Neural cell (in vitro differentiated cells): ENCODE results near the gene IQCK. TPM values are rescaled to one million over a fixed set of nuclear protein-coding genes. Genes with fewer than 3 reads are reported as not detected.

Source experiments
- H2AFZ ChIP-seq: fragments of 200-600, 300-800 bp; sonication (generic), shearing (Covaris generic); 2 replicates; pipeline ENCODE4 v1.6.0; 2014; ENCODE audit warnings: low read depth, mild to moderate bottlenecking, antibody characterized with exemption, low read length, moderate library complexity
- H3F3A ChIP-seq: fragments of 200-600 bp; shearing (Covaris generic); 2 replicates; pipeline ENCODE4 v1.6.1; 2016; ENCODE audit warnings: mild to moderate bottlenecking, moderate library complexity, mixed read lengths, antibody characterized with exemption, low read length; ENCODE audit not compliant: insufficient read depth, poor library complexity, severe bottlenecking
- H3K27ac ChIP-seq: fragments of 200-600, 300-800 bp; sonication (generic), shearing (Covaris generic); 2 replicates; pipeline ENCODE4 v1.5.1; 2014; ENCODE audit warnings: mild to moderate bottlenecking, low read length, moderate library complexity
- H3K27me3 ChIP-seq: fragments of 300-800, 200-600 bp; sonication (generic), shearing (Covaris generic); 2 replicates; pipeline ENCODE4 v1.6.0; 2014; ENCODE audit warnings: mild to moderate bottlenecking, low read depth, low read length, moderate library complexity; ENCODE audit not compliant: insufficient read depth
- H3K36me3 ChIP-seq: fragments of 300-800, 200-600 bp; sonication (generic), shearing (Covaris generic); 2 replicates; pipeline ENCODE4 v1.5.1; 2014; ENCODE audit warnings: mild to moderate bottlenecking, antibody characterized with exemption, low read length, moderate library complexity; ENCODE audit not compliant: insufficient read depth
- H3K4me2 ChIP-seq: fragments of 300-800, 200-600 bp; sonication (generic), shearing (Covaris generic); 2 replicates; pipeline ENCODE4 v1.6.0; 2014; ENCODE audit warnings: mild to moderate bottlenecking, low read length
- H3K4me3 ChIP-seq: fragments of 300-800, 200-600 bp; sonication (generic), shearing (Covaris generic); 2 replicates; pipeline ENCODE4 v1.5.1; 2014; ENCODE audit warnings: mild to moderate bottlenecking, low read length, moderate library complexity
- H3K79me2 ChIP-seq: fragments of 200-600 bp; shearing (Covaris generic); replicated peaks from 2 replicates; pipeline ENCODE4 v1.6.0; 2014; ENCODE audit warnings: mild to moderate bottlenecking, low read length, moderate library complexity; ENCODE audit not compliant: insufficient read depth
- H3K9ac ChIP-seq: fragments of 300-800, 200-600 bp; sonication (generic), shearing (Covaris generic); 2 replicates; pipeline ENCODE4 v1.6.1; 2016; ENCODE audit warnings: mild to moderate bottlenecking, low read length, mixed read lengths
- H3K9me2 ChIP-seq: fragments of 200-600 bp; shearing (Covaris generic); 2 replicates; pipeline ENCODE4 v1.6.1; 2016; ENCODE audit warnings: mild to moderate bottlenecking, low read length, mixed read lengths; ENCODE audit not compliant: insufficient read depth
- H3K9me3 ChIP-seq: fragments of 200-600, 300-800 bp; sonication (generic), shearing (Covaris generic); 2 replicates; pipeline ENCODE4 v1.6.1; 2016; ENCODE audit warnings: mild to moderate bottlenecking, mixed run types, low read length, moderate library complexity, mixed read lengths
- H4K20me1 ChIP-seq: fragments of 200-600 bp; shearing (Covaris generic); 2 replicates; pipeline ENCODE4 v1.6.1; 2016; ENCODE audit warnings: mild to moderate bottlenecking, mixed run types; ENCODE audit not compliant: insufficient read depth
- EP300 ChIP-seq: fragments of 450-650 bp; conservative IDR thresholded peaks from 2 replicates; pipeline ENCODE4 v1.6.1; 2014; ENCODE audit warnings: antibody characterized with exemption, mild to moderate bottlenecking, moderate library complexity; ENCODE audit not compliant: poor library complexity, severe bottlenecking
- EZH2 ChIP-seq: fragments of 200-600, 300-800 bp; shearing (Covaris generic), sonication (generic); IDR thresholded peaks from 2 replicates; pipeline ENCODE4 v1.6.1; 2014; ENCODE audit warnings: antibody characterized with exemption, low read length, borderline replicate concordance, mild to moderate bottlenecking; ENCODE audit not compliant: insufficient read depth, poor library complexity, severe bottlenecking
- MXI1 ChIP-seq: fragments of 450-650 bp; conservative IDR thresholded peaks from 2 replicates; pipeline ENCODE4 v1.6.1; 2014; ENCODE audit warnings: antibody characterized with exemption, mild to moderate bottlenecking; ENCODE audit not compliant: poor library complexity, severe bottlenecking
- POLR2AphosphoS5 ChIP-seq: IDR thresholded peaks from 2 replicates; pipeline ENCODE4 v1.6.1; 2012
- RAD21 ChIP-seq: fragments of 450-650 bp; conservative IDR thresholded peaks from 2 replicates; pipeline ENCODE4 v1.6.1; 2014; ENCODE audit warnings: antibody characterized with exemption, mild to moderate bottlenecking, moderate library complexity
- SMC3 ChIP-seq: fragments of 450-650 bp; conservative IDR thresholded peaks from 2 replicates; pipeline ENCODE4 v1.6.1; 2014; ENCODE audit warnings: antibody characterized with exemption, mild to moderate bottlenecking, moderate library complexity; ENCODE audit not compliant: poor library complexity
- TAF1 ChIP-seq: IDR thresholded peaks from 2 replicates; pipeline ENCODE4 v1.6.1; 2012; ENCODE audit warnings: low read depth
- polyA plus RNA-seq: library from polyadenylated mRNA; depleted of rRNA; stranded (reverse); fragments of >200 nt; gene quantifications from 2 replicates; pipeline ENCODE4 v1.2.3, GENCODE V29; 2014
- TF ChIP-seq, protein P1 (sequence below): fragments of 450-650 bp; IDR thresholded peaks from 2 replicates; pipeline ENCODE4 v1.5.1; 2014; ENCODE audit warnings: antibody characterized with exemption, mild to moderate bottlenecking, moderate library complexity; ENCODE audit not compliant: poor library complexity, severe bottlenecking
- TF ChIP-seq, protein P2 (sequence below): IDR thresholded peaks from 2 replicates; pipeline ENCODE4 v1.6.1; 2012; ENCODE audit warnings: borderline replicate concordance

Gene IQCK
- polyA plus RNA-seq, 1 donor from 2014 or later = 10.2 TPM

DNA sequence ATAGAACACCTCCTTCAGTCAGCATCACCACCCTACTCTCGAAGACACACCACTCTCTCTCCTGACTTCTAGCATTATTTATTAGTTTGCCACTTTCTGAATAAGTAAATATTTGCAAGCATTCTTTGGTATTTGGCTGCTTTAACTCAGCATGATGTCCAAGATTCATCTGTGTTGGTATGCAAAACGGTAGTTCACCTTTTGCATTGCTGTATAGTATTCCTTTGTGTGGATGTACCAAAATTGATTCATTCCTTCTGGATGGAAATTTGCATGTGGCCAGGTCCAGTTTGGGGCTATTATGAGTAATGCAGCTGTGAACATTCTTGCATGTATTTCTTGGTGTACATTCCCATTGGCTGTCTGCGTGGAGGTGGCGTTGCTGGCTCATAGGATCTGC is 32.9 kb upstream of the IQCK start:
- Histone ChIP-seq H3F3A (no peaks in the 10 kb centered on the region), H3K4me3 (no peak overlapping the region), H2AFZ (no peak overlapping the region), H3K9ac (no peak overlapping the region), H3K27ac (no peak overlapping the region), H3K4me2 (no peak overlapping the region), H3K79me2 (no peaks in the 10 kb centered on the region), H3K27me3 (no peaks in the 10 kb centered on the region), H3K9me2 (no peaks in the 10 kb centered on the region), H3K9me3 (no peaks in the 10 kb centered on the region), H3K36me3 (peaks cover 20% of the 10 kb centered on the region), H4K20me1 (no peaks in the 10 kb centered on the region)
- no peak for TF ChIP-seq RAD21
- no peak for TF ChIP-seq EZH2
- no peak for TF ChIP-seq MXI1
- no peak for TF ChIP-seq EP300
- TF ChIP-seq, protein P1, sequence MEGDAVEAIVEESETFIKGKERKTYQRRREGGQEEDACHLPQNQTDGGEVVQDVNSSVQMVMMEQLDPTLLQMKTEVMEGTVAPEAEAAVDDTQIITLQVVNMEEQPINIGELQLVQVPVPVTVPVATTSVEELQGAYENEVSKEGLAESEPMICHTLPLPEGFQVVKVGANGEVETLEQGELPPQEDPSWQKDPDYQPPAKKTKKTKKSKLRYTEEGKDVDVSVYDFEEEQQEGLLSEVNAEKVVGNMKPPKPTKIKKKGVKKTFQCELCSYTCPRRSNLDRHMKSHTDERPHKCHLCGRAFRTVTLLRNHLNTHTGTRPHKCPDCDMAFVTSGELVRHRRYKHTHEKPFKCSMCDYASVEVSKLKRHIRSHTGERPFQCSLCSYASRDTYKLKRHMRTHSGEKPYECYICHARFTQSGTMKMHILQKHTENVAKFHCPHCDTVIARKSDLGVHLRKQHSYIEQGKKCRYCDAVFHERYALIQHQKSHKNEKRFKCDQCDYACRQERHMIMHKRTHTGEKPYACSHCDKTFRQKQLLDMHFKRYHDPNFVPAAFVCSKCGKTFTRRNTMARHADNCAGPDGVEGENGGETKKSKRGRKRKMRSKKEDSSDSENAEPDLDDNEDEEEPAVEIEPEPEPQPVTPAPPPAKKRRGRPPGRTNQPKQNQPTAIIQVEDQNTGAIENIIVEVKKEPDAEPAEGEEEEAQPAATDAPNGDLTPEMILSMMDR = no peak
- no peak for TF ChIP-seq POLR2AphosphoS5
- no peak for TF ChIP-seq TAF1
- TF ChIP-seq SMC3 = no peak
- TF ChIP-seq, protein P2, sequence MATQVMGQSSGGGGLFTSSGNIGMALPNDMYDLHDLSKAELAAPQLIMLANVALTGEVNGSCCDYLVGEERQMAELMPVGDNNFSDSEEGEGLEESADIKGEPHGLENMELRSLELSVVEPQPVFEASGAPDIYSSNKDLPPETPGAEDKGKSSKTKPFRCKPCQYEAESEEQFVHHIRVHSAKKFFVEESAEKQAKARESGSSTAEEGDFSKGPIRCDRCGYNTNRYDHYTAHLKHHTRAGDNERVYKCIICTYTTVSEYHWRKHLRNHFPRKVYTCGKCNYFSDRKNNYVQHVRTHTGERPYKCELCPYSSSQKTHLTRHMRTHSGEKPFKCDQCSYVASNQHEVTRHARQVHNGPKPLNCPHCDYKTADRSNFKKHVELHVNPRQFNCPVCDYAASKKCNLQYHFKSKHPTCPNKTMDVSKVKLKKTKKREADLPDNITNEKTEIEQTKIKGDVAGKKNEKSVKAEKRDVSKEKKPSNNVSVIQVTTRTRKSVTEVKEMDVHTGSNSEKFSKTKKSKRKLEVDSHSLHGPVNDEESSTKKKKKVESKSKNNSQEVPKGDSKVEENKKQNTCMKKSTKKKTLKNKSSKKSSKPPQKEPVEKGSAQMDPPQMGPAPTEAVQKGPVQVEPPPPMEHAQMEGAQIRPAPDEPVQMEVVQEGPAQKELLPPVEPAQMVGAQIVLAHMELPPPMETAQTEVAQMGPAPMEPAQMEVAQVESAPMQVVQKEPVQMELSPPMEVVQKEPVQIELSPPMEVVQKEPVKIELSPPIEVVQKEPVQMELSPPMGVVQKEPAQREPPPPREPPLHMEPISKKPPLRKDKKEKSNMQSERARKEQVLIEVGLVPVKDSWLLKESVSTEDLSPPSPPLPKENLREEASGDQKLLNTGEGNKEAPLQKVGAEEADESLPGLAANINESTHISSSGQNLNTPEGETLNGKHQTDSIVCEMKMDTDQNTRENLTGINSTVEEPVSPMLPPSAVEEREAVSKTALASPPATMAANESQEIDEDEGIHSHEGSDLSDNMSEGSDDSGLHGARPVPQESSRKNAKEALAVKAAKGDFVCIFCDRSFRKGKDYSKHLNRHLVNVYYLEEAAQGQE = no peak

DNA sequence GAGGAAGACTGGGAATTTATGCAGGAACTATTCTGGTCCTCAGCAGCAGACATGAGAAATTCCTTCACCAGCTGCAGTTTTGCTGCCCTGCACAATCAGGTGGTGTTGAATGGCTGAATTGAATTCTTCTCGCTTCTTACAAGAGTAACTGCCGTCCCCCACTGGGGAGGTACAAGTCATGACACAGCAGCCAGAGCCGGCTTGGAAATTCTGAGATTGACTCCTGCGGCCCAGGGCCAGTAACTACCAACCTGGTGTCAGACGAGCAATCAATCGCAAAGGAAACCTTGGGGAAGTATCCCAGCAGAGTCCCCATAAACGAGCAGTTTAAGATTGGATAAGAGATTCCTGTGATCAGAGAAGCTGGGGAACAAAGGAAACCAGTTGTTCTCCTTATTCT is 30.8 kb upstream of the IQCK start:
- H3K27ac ChIP-seq = no peak overlapping the region

More for the DNA sequence above, 30.8 kb upstream of the IQCK start:
- Histone ChIP-seq H3K9me3 (no peaks in the 10 kb centered on the region), H3K79me2 (no peaks in the 10 kb centered on the region), H3K4me3 (no peak overlapping the region), H3K27me3 (no peaks in the 10 kb centered on the region), H3F3A (no peaks in the 10 kb centered on the region), H2AFZ (no peak overlapping the region), H4K20me1 (no peaks in the 10 kb centered on the region), H3K9me2 (no peaks in the 10 kb centered on the region), H3K4me2 (no peak overlapping the region), H3K36me3 (peaks cover 20% of the 10 kb centered on the region), H3K9ac (no peak overlapping the region)
- TF ChIP-seq MXI1 (no peak), RAD21 (no peak), TAF1 (no peak), SMC3 (no peak), EZH2 (no peak), EP300 (no peak), POLR2AphosphoS5 (no peak)
- TF ChIP-seq, protein P1 = no peak
- TF ChIP-seq, protein P2 = no peak
